HG02970 (cell line): ENCODE measurements around the gene CDC42SE2.
"Not testable (repeated sequence)": the region's sequence is repeated elsewhere in the genome, so short reads cannot be mapped to it uniquely, and the experiment has no call there.

Source experiments
- ATAC-seq: cut with Tn5 transposase; IDR thresholded peaks from one replicate; pipeline ENCODE4 v1.9.1; 2021; ENCODE audit warnings: mild to moderate bottlenecking, moderate library complexity, moderate number of reproducible peaks; ENCODE audit not compliant: unreplicated experiment, low FRiP score

The CDC42SE2 gene

DNA sequence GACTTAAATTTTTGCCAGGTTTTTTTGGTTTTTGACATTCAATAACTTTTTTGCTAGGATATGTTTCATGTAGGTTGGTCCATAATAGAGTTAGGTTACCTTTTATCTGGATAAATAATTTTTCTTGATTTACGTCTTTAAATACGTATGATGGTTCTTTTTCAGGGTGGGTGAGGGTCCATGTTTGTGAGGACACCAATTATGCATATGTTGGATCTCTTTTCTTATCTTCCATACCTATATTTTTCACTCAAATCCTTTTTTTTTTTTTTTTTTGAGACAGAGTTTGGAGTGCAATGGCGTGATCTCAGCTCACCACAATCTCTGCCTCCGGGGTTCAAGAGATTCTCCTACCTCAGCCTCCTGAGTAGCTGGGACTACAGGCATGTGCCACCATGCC is 17.3 kb upstream of the CDC42SE2 start:
- no peak for ATAC-seq

DNA sequence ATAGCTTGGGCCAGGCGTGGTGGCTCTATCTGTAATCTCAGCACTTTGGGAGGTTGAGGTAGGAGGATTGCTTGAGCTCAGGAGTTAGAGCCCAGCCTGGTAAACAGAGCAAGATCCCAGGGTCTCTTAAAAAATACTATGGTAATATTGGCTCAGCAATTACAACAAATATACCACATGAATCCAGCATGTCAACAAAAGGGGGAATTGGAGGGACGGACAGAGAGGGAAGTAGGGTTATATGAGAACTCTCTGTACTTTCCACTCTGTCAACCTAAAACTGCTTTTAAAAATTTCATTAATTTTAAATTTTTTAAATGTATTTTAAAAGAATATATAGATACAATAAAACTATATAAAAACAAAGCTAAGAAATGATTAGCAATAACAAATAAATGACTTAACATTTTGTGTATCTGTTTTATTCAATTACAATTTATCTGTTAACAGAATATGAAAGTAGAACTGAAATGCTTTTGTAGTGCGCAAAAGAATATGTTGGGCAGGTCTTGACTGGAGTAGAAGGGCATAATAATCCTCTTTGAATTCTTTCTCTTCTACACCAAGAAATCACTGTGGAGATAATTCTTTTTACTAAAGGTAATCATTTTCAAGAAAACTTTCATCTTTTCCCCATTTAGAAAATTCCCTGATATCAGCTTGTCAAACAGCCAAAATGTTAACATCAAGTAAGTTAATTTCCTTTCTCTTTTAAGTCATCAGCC is 12.9 kb upstream of the CDC42SE2 start:
- no peak for ATAC-seq

DNA sequence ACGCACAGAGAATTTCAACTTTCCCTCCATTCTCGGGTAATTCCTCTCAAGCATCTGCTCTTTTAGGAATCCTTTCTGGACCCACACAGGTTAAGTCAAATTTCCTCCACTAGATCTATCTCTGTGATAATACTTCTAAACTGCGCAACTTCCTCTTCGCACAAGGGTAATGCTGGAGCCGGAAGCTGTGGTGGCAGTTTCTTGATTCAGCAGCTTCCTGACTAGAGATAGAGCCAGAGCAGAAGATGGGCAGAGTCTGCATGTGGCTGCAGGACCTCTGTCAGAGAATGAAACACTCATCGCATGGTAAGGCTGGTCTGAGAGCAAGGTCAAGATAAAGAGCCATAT is 11.1 kb upstream of the CDC42SE2 start:
- peak; percentile 65 for ATAC-seq

DNA sequence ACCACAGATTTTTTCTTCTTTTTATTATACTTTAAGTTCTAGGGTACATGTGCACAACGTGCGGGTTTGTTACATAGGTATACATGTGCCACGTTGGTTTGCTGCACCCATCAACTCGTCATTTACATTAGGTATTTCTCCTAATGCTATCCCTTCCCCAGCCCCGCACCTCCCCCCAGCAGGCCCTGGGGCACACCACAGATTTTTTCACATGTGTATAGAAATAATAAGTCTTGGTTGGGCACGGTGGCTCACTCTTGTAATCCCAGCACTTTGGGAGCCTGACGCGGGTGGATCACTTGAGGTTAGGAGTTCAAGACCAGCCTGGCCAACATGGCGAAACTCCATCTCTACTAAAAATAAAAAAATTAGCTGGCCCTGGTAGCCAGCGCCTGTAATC is 9.8 kb upstream of the CDC42SE2 start:
- not testable (repeated sequence) for ATAC-seq

DNA sequence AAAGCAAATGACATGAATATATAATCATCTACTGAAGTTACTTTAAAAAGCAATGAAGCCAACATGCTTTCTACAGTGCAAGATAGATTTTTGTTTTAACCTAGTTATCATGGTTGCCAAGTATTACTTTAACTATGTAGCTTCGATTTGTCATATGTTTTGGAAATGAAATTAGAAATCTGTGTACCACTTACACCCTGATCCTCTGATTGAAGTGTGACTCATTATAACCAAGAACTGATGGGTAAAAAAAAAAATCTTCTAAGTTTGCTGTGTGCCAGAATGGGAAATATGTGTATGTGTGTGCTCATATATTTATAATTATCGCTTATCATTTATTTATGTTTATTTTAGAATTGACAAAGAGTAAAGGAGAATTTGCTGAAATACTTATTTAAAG is 9.1 kb upstream of the CDC42SE2 start:
- no peak for ATAC-seq

DNA sequence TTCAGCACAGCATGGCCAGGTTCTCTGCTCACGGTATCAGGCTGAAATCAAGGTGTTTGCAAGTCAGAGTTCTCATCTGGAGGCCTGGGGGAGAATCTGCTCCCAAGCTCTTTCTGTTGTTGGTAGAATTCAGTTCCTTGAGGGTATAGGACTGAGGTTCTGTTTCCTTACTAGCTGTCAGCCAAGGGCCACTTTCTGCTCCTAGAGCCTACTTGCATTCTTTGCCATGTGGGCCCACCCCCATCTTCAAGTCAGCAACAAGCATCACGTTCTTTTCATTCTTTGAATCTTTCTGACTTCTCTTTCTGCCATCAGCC is 7.4 kb upstream of the CDC42SE2 start:
- ATAC-seq, result no peak

DNA sequence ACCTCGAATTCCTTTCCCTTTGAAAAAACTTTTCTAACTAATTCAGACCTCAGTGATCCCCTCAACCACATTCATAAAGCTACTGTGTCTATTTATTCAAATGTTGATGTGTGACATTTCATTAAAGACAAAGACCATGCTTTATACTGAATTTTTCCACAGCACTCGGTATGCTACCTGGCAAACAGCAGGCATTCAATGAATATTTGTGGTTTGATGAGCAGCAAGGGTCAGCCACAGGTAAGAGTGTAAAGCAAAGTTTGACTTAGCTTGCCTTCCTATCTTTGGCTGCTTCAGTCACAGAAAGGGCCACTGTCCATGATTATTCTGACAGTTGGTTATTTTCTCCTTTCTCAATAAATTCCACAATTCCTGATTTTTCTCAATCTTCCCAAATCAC is 5.1 kb upstream of the CDC42SE2 start:
- no peak for ATAC-seq

DNA sequence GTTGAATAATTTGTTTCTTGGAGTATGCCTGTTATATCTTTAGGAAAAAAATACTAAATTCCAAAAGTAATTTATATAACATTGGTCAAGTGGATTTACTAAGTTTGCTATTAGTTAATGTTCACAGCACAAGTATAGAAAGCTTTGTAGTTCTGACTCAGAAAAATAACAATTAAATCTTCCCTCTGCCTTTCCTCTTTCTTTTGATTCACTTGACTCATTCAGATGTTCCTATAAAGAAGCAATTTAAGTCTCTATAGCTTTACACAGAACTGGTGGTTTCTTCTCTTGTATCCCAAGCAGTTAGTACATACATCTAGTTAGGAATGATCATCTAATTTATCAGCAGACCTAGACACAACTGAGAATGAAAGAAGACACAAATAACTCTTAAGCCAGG is 4.5 kb upstream of the CDC42SE2 start:
- no peak for ATAC-seq

DNA sequence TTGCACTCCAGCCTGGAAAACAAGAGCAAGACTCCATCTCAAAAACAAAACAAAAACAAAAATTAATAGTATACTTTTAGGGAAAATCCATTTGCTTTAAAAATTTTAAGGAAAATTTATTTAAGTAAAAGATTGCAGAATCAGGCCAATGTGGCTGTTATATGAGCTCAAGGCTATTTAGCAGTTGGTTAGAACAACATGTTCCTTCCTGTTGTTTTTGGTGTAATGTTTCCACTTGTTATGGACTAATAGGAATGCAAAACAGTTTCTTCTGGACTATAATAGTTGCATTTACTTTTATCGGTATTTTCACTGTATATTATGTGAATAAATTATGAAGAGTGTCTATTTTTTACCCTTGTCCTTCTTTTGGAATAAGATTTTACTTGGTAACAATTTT is 3.0 kb upstream of the CDC42SE2 start:
- no peak for ATAC-seq

DNA sequence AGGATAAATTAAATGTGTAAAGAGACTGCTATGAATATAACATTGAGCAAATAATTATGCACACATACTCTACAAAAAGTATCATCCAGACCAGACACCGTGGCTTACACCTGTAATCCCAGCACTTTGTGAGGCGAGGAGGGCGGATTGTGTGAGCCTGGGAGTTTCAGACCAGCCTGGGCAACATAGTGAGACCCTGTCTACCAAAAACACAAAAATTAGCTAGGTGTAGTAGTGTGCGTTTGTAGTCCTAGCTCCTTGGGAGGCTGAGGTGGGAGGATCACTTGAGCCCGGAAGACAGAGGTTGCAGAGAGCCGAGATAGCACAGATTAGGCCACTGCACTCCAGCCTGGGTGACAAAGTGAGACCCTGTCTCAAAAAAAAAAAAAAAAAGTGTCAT is 2.4 kb upstream of the CDC42SE2 start:
- no peak for ATAC-seq

DNA sequence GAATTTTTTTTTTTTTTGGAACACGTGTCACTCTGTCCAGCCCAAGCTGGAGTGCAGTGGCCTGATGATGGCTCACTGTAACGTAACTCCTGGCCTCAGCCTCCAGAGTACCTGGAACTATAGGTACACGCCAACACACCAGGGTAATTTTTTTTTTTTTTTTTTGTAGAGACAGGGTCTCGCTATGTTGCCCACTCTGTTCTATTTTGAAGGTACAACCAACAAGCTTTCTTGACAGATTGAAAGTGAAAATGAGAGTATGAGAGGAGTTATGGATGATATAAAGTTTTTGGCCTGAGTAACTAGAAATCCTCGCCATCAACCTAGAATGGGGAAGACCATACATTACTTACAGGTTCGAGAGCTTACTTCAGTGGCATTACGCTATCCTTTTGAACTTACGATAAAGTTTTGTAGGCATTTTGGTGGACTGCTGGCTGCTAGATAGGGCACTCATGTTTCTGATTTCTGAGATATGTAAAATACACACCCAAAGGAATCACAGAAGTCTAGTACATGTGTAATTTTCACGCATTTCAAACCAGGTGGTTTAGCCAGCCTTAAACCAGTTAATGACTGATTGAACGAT is 806 bp upstream of the CDC42SE2 start:
- peak; percentile 8 for ATAC-seq

DNA sequence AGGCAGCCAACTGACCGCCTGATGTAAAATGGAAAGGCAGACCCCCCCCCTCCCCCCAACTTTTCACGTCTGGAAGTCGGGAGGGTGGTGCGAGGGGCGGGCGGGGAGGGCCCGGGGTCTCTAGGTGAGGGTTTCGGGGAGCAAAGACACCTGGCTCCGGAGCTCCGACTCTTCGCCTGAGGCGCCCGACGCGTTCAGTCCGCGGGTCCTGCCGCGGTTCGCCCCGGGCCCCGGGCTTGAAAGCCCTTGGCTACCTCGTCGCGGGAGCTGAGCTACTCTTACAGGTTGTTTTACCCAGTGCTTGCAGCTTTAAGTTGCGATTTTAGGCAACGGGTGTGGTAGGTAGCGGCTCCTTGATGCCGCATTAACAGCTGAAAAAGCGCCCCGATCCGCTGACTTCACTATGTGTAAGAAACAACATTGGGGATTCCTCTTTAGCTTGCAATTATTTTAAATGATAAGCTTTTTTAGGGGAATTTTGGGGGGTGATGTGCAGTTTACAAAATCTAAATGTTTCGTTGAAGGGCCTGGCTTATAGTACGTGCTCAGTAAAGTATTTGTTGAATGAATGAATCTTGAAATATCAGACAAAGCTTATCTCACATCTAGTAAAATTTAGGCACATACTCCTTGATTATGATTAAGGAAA is 722 bp downstream of the CDC42SE2 start:
- ATAC-seq, result peak; percentile 1

DNA sequence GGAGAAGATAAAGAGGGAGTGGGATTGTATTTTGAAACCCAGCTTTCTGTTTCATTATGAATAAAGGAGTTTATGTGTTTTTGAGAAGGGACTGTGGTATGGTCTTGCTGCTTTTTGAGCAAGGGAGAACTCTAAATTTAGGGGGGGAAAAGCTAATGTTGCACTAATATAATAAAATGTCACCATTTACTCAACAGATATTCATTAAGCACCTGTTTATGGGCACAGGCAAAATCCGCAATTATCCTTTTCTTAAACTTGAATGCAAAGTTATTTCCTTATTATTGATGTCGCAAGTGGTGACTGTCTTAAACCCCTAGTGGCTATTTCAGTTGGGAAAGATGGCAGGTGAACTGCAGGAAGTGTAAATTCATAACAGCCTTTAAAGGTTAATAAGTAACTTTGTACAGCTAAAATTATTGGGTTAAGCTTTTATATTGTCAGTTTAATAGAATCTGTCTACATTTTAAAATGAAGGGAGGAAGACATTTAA is 1.5 kb downstream of the CDC42SE2 start:
- no peak for ATAC-seq

DNA sequence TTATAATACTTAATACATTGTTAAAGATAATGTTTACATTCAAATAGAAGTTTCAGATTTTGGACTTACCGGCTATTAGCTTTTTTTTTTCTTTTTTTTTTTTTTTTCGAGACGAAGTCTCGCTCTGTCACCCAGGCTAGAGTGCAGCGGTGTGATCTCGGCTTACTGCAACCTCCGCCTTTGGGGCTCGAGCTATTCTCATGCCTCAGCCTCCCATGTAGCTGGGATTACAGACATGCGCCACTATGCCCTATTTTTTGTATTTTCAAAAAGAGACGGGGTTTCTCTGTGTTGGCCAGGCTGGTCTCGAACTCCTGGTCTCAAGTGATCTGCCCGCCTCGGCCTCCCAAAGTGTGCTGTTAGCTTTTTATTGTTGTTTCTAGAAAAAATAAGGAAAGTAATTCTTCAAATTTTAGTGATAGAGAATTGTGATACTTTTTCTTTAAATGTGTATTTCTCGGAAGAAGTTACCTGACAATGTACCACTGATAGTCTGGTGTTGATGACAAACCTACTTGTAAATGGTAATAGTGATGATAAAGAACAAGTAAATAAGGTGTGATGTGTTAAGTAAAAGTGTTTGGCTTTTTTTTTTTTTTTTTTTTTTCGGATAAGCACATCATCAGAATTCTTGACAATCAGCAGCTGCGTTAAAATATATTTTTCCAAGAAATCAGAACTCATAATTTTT is 2.7 kb downstream of the CDC42SE2 start:
- ATAC-seq, result no peak

DNA sequence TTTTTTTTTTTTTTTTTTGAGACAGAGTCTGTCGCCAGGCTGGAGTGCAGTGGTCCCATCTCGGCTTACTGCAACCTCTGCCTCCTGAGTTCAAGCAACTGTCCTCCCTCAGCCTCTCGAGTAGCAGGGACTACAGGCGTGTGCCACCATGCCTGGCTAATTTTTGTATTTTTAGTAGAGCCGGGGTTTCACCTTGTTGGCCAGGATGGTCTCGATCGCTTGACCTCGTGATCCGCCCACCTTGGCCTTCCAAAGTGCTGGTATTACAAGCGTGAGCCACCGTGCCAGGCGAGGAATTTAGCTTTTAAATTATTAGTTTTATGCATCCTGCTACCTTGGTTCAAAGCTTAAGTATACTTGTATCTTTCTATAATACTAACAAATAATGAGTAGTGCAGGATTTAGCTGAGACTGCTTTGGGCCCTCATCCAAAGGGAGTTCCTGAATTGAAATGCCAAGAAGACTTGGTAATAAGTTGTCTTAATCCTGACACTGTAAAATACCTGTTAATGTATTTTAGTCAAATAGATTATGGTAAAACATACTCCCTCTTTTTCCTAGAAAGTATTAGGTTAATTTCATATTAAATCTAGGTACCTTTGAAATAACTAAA is 5.0 kb downstream of the CDC42SE2 start:
- no peak for ATAC-seq

DNA sequence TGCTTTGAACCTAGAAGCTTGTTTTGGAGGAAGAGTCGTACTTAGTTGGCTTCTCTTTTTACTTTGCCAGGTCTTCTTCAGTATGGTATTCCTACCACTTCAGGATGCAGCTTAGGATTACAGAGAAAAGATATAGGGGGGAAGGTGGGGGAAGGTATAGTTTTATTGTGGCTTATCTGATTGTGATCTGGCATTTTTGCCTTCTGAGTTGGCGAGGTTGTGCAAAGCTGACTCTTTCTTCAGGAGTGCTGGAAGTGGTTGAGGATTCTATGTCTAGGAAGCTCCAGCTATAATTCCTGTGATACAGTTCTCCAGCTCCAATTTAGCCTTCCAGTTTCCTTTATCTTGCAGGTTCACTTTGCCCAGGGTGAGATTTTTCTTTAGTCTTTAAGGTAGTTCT is 7.0 kb downstream of the CDC42SE2 start:
- no peak for ATAC-seq

DNA sequence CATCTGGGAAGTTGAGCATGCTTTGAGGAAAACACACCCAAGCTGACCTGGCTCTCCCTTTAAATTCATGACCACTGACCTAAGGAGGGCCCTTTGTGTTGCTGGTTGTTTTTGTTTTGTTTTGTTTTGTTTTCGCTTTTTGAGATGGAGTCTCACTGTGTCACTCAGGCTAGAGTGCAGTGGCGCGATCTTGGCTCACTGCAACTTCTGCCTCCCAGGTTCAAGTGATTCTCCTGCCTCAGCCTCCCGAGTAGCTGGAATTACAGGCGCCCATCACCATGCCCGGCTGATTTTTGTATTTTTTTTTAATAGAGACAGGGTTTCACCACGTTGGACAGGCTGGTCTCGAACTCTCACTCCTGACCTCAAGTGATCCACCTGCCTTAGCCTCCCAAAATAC is 8.0 kb downstream of the CDC42SE2 start:
- not testable (repeated sequence) for ATAC-seq

DNA sequence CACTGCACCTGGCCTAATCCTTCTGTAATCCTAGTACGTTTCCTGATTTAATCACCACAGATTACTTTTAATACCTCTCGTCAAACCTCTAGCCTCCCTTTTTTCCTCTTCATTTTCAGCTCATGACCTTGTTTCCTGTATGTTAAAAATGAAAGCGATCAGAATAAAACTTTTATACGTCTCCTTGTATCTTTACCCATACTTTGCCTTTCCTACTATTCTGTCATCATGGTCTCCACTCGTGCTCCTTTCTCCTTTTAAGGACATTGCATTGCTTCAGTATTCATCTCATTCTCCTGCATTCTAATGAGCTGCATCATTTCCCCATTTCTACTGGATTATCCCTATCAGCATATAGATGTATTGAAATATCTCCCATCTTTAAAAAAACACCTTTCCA is 8.5 kb downstream of the CDC42SE2 start:
- ATAC-seq, result no peak

DNA sequence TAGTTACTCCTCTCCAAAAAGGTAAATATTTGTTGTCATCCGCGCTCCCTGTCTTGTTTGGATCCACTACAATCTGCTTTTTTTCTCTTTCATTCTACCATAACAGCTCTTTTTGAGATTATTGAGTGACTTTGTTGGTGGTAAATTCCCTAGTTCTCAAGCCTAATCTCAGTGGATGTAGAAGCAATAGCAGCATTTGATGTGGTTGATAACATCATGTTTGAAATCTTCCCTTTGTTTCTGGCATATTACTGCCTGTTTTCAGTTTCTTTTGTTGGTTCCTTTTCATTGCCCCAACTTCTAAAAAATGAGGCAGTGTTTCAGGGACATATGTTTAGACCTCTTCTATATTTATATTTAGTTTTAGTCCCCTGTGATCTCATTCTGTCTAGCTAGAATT is 8.9 kb downstream of the CDC42SE2 start:
- ATAC-seq, result no peak

DNA sequence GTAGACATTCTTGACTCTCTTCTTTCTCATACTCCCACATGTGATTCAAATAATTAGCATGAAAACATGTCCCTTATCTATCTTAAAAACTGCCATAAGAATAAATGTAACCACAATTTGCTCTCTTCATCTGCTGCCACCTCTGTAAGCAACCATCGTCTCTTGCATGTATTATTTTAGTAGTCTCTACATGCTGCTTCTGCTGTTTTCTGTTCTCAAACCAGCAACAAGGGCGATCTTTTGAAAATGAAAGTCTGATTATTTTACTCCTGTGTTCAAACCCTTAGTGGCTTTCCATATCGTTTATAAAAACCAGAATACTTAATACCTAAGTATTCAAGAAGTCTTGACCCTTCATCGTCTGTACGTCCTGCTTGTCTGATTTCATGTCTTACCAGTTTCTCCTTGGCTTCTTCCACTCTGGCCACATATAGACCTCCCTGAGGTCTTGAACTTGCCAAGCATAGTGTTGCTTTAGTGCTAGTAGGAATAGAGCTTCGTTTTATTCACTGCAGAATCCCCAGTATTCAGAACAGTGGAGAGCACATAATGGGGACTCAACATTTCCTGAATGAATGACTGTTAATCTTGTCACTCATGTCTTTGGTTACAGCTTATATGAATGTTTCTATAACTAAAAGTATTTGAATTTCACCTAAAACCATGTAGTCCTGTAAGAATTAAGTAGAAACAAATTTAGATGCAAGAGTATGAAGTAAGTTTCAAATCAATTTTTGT is 10.6 kb downstream of the CDC42SE2 start:
- no peak for ATAC-seq
